Sciatic nerve (tissue), 2 donors: ENCODE data around the gene GAST. TPM values are rescaled to one million over a fixed set of nuclear protein-coding genes. Genes with fewer than 3 reads are reported as not detected.
"Not testable (repeated sequence)": the region's sequence is repeated elsewhere in the genome, so short reads cannot be mapped to it uniquely, and the experiment has no call there.

ENCODE experiments used
- ATAC-seq: fragments of 200-7000 bp; cut with Tn5 transposase; one replicate; pipeline ENCODE4 v1.9.1; 2020; ENCODE audit warnings: mild to moderate bottlenecking, moderate library complexity
- DNase-seq: peaks from one replicate; pipeline ENCODE4 v3.0.0-alpha.2; 2020; ENCODE audit warnings: low spot score
- intact Hi-C: fragments of 100-400 bp; cut with DNase I; formaldehyde crosslinking; loops from one replicate; pipeline ENCODE4 v1.14.2; 2022
- total RNA-seq: library from RNA; stranded (reverse); fragmentation: NEBNext Ultra II Directional; extraction: Animal tissue kit (Norgen Biotek cat#: 25700); gene quantifications from one replicate; pipeline ENCODE4 v1.2.1, GENCODE V29; 2021
- donor health status: DM: no; HTN: no; CAD: no.
- donor health status: DM: no; HTN: no; CAD: no.

GAST gene, protein sequence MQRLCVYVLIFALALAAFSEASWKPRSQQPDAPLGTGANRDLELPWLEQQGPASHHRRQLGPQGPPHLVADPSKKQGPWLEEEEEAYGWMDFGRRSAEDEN
- total RNA-seq, result not detected

DNA sequence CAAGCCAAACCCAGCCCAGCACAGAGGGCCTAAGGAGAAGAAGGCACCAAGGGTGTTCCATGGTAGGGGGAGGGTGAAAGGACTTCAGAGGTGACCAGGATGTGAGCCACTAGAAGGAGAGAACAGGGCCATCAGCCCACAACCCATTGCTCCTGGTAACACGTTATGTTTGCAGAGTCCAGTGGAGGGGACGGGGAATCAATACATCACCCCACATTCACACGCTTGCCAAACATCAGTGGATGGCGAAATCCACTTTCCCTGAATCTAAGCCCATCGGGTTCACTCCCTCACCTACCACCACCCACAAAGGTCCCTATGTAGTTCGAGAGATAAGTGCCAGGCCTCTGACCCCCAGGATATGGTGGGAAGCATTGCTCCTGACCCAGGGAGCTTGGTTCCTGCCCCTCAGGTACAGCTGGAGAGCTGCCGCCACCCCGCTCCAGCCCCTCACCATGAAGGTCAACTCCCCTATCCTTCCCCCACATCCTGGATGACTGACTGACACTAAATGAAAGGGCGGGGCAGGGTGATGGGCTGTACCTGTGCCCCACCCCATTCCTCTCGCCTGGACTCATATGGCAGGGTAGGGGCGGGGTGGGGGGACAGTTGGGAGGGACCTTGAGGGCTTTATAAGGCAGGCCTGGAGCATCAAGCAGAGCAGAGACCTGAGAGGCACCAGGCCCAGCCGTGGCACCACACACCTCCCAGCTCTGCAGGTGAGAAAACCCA is at the start of gene GAST:
Gene GAST (plus strand): TSS at position 663 of the 732 bp plus-strand sequence. CDS start 3,106 bp downstream, outside the sequence.
- ATAC-seq (no peak), DNase-seq (no peak)
- intact Hi-C loops, result no loop called here

DNA sequence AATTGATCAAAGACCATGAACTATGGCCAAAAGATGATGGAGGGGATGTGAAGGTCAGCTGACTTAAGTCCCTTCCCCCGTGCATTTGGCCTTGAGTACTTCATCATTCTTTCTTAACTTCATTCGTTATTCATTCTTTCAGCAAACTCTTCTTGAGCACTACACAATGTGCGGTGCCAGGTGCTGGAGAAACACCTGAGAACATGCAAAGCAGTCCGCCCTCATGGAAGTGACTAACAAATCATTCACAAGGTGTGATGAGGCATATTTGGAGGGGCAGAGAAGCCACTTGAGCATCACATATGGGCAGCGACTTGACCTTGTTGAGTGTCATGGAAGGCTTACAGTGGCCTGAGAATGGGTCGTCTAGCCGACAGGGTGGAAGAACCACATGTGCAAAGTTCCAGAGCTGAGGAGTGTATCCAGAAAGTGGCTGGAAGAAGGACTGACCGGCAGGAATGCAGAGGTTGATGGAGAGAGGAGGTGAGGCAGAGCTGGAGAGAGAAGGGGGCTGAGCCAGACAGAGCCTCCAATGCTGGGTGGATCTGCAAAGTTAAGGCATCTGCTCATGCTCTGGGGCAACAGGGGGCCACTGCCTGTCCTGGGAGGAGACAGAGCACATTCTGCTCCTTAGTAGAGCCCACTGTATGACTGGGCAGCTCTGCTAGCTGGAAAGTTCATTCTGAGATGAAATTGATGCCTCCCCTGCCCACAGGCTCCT is 48.5 kb upstream of the GAST start:
- intact Hi-C loops, result loop anchor here (2.0 to 5.0 kb wide), 2 partner anchors 15 to 756 kb away; no protein-coding TSS in a partner anchor
- no peak for ATAC-seq
- no peak for DNase-seq

DNA sequence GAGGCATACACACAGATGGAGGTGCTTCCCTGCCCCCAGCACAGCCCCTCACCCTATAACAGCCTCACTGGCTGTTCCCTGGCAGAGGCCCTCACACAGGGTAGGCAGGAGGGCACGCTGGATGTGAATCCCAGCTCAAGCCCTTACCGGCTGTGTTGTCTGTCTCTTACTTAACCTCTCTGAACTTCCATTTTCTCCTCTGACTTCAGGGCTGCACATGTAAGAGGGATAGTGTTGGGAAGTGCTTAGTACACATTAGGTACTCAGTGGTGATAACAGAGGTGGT is 48.0 kb upstream of the GAST start:
- intact Hi-C loops, result loop anchor here (5.0 kb wide), 1 partner anchor 757 kb away; no protein-coding TSS in a partner anchor
- ATAC-seq (no peak), DNase-seq (no peak)

DNA sequence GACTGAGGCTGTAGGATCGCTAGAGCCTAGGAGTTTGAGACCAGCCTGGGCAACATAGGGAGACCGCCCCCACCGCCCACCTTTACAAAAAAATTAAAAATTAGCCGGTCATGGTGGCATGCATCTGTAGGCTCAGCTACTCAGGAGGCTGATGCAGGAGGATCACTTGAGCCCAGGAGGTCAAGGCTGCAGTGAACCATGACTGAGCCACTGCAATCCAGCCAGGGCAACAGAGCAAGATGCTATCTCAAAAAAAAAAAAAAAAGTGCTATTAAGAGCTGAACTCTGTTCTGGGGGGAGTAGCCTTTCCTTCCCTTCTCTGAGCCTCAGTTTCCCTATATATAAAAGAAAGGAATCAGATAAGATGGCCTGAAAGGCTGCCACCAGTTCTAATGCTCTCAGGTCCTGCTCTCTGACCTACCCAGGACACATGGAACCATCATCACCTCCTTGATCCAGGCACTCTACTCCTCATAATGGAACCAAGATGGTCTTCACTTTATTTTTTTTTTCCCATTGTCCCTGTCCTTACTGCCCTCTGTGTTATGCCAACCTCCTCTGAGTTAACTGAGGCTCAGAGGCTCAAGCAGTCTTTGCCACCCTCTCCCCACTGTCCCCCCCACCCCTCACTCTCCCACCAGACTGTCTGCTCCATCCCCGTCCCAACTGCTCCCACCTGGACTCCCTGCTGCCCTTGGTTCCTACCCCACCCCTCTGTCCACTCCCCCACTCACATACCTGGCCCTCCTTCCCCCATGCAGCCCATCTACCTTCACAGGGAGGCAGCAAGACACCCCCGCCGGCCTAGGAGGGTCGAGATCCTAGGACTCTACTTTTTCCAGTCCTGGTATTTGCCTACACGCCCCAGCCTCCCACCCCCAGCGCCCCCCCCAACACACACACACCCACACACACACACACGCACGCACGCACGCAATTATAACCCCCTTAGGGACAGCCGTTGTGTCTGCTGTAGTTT is 47.3 kb upstream of the GAST start:
- intact Hi-C loops, result loop anchor here (5.0 kb wide), 1 partner anchor 758 kb away; no protein-coding TSS in a partner anchor
- DNase-seq, result no peak
- no peak for ATAC-seq

DNA sequence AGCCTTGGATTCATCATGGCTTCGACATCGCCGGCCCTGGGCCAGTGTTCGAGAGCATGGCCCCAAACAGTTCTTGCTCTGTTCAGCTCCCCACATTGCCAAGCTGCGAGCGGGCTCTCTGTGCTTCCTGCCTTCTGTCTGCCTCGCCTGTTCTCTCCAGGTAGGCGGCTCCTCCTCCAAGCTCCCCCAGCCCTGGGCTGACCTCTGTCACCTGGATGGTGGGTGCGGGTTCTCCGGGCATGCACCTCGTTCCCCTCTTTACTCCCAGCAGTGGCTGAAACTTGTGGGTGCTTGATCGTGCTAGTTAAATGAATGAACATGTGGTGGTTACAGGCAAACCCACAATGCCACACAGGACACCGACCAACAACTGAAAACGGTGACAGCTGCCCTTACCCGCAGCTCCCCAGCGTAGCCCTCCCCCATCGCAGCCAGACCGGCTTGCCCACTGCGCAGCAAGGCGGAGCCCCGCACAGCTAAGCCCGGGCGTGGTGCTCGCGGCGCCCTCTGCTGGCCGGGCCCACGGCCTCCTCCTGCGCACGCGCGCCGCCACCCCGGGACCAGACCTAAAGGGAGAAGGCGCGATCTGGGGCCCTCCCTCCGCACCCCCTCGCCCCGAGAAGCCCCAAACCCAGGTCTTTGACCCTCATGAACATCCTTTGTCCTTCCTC is 46.4 kb upstream of the GAST start:
- intact Hi-C loops, result no loop called here
- DNase-seq (peak; percentile 93), ATAC-seq (peak; percentile 95)

DNA sequence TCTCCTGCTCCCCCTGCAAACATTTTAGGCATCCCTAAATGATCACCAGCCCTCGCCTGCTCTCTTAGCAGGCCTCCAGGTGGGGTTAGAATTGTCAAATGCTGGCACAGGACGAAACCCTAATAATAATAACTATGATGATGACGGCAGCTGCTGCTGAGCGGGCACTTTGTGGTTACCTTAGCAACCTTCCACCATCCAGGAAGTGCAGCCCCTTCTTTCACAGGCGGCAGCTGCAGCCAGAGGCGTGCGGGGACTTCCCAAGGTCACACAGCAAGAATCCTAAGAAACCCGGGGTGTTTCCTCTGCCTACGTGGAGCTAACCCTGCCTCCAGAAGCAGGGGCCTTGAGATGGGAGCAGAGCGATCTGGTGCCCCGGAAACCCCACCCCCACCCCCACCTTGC is 45.9 kb upstream of the GAST start:
- no peak for DNase-seq
- ATAC-seq, result peak; percentile 31
- intact Hi-C loops, result no loop called here

DNA sequence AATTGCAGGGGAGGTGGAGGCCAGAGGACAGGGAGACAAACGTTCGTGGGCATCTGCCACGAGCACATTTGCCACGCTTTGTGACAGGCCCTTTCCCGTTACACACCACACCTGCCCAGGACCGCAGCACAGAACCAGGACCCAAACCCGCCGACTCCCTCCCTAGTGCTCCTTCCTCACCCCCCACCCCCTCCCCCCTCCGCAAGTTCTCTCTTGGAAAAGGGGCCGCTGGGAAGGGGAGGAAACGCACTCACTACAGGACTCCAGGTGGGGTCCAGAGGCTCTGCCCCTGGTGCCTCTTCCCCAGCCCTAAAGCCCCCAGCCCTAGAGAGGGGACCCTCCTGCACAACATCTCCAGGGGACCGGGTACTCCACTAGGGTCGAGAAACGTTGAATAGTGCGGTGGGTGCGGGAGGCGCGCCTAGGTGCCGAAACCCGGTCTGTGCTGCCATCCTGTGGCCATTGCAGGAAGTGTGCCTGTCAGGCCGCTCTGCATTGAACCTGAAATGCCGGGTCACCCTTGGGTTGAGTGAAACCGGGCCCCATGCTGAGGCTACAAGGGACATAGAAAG is 45.3 kb upstream of the GAST start:
- DNase-seq, result peak; percentile 94
- ATAC-seq, result peak; percentile 87
- intact Hi-C loops, result no loop called here

DNA sequence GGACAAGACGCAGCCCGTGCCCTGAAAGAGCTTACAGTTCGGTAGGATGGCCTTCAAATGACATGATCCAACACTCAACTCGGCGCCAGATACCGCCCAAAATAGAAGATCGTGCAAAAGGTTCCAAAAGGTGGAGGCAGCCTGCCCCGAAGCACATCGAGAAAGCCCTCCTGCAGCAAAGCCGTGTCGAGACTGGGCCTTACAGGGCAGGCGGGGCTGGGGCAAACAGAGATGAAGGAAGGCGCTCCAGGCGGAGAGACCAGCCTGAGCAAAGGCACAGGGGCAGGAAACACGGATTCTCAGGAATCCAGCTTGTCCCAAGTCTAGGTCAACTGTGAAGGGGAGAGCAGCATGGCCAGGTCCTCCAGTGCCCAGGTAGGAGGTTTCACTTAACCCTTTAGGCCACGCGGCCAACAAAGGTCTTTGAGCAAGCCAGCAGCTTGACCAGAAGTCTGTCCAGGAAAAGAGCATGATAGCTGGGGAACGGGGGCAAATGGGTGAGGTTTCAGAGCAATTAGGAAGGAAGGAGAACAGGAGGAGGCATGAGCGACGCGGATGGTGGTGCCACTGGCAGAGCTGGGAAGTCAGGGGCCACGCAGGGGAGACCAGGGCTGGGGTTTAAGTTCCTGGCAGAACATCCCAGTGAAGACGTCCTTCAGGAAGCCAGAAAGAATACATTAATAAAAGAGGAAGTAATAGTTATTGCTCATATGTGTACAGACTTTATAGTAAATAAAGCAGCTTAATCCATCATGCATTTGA is 44.7 kb upstream of the GAST start:
- intact Hi-C loops, result no loop called here
- DNase-seq, result no peak

DNA sequence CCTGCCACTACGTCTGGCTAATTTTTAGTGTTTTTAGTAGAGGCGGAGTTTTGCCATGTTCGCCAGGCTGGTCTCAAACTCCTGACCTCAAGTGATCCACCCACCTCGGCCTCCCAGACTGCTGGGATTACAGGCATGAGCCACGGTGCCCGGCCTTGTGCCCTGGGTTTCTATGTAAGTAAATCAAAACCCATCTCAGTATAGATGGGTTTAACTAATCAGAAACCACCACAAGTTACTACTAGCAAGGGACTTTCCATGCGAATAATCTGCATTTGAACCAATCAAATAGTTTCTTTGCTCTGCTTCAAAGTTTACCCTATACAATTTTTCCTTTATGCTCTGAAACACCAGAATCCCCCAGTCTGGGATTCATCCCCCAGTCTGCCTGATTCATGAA is 40.0 kb upstream of the GAST start:
- intact Hi-C loops, result no loop called here
- DNase-seq (no peak), ATAC-seq (no peak)

More for the DNA sequence above, 44.7 kb upstream of the GAST start:
- no peak for ATAC-seq

DNA sequence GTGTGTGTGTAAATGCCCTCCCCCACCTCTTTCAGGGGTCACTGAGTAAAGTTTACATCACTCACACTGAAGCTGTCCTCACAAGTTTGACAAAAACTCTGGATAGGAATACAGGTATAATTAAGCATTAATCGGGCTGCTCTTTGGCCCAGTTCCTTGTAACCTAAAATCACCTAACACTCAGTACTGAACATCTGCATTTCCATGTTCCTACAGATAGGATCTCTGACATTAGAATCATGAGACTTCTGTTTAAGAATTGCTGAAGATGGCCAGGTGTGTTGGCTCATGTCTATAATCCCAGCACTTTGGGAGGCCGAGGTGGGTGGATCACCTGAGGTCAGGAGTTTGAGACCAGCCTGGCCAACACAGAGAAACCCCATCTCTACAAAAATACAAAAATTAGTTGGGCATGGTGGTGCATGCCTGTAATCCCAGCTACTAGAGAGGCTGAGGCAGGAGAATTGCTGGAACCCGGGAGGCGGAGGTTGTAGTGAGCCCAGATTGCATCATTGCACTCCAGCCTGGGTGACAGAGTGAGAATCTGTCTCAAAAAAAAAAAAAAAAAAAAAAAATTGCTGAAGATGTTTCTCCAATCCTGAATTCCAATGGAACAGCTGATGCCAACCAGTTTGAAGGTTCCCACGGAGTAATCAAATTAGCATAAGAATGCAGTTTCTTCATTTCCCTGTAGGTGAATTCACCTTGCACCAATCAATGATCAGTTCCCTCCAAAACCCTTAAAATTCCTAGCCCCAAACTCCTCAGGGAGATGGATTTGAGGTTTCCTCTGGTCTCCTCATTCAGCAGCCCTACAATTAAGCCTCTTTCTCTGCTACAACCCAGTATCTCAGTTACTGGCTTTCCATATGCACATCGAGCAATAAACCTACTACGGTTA is 36.7 kb upstream of the GAST start:
- ATAC-seq, intact Hi-C loops: not testable (repeated sequence)

DNA sequence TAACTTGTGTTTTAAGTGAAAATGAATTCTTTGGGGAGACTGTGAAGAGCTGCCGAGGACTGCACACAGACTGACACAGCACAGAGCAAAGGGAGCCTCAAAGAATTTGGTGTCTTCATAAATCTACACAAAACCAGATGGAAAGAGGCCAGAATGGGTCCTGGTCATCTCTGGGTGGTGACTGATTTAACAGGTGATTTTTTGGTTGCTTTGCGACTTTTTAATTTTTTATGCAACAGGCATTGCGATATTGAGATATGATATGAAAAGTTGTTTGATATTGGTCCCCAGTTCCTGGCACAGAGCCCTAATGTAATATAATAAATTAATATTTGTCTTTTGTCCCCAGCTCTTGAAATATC is 36.1 kb upstream of the GAST start:
- ATAC-seq, result no peak
- intact Hi-C loops, result no loop called here

More for the DNA sequence above, 36.7 kb upstream of the GAST start:
- DNase-seq, result not testable (repeated sequence)

DNA sequence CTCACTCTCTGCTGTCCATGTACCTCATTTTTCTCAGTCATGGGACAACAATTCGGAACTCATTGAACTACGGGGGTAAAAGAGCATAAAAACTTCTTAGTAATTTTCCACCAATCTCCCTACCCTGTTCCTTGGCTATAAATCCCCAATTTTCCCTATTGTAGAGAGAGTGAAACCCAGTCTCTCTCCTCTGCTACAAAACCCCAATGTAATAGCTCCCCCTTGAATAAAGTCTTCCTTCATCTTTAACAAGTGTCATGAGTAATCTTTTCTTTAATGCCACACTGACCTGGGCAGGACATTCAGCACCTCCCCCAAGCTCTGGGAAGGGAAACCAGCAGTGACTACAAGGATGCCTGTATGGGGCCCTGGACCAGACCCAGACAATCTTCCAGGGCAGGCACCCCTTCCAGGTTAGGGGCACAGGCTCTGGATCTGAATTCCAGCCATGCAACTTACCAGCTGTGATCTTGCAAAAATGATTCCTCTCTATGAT is 33.7 kb upstream of the GAST start:
- ATAC-seq, result no peak
- DNase-seq, result no peak
- intact Hi-C loops, result no loop called here

More for the DNA sequence above, 36.1 kb upstream of the GAST start:
- no peak for DNase-seq

DNA sequence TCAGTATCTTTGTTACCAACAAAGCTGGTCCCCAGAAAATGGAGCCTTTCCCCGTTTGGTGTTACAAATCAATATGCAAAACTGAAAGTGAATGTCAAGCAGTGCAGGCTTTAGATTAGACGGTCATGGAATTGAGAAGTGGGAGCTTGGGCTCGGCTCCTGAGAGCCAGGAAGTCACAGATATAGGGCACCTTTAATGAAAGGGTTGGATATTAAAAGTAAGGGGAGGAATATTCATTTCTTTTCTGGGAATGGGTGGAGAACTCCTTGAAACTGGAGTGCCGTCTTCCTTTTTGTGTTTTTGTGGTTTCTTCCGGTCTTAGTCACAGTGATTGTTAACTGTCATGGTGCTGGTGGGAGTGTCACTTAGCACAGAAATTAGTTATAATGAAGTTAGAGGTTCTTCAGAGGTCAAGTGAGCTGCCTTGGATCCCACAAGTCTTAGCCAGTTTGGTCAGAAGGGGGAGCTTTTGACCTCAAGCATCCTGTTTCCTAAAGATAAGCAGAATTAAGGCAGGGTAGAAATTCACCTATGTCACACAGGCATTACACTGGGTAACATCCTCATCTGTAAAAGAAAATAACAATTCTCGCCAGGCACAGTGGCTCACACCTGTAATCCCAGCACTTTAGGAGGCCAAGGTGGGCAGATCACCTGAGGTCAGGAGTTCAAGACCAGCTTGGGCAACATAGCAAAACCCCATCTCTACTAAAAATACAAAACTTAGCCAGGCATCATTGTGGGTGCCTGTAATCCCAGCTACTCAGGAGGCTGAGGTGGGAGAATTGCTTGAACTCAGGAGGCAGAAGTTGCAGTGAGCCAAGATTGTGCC is 33.0 kb upstream of the GAST start:
- no peak for DNase-seq

DNA sequence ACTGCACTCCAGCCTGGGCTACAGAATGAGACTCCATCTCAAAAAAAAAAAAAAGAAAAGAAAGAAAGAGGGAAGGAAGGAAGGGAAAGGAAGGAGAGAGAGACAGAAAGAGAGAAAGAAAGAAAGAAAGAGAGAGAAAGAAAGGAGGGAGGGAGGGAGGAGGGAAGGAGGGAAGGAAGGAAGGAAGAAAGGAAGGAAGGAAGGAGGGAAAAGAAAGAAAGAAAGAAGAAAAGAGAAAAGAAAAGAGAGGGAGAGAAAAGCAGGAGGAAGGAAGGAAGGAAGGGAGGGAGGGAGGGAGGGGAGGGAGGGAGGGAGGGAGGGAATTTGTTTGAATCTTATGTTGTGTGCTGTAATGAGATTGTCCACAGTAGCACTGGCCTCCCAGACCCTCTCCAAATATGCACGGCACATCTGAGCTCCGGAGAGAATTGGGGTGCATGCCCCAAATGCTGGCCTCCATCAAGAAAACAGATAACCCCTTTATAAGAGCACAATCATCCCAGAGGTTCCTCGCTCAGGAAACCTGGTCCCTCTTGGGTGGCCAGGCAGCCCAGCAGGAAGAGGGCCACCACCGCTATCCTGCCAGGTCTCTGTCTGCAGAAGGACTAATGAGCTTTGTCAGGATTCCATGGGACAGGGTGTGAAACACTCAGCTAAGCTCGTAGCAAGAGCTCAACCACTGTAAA is 32.2 kb upstream of the GAST start:
- intact Hi-C loops, result no loop called here
- no peak for DNase-seq
- ATAC-seq, result no peak

More for the DNA sequence above, 33.0 kb upstream of the GAST start:
- intact Hi-C loops, result no loop called here
- ATAC-seq, result peak; percentile 43

DNA sequence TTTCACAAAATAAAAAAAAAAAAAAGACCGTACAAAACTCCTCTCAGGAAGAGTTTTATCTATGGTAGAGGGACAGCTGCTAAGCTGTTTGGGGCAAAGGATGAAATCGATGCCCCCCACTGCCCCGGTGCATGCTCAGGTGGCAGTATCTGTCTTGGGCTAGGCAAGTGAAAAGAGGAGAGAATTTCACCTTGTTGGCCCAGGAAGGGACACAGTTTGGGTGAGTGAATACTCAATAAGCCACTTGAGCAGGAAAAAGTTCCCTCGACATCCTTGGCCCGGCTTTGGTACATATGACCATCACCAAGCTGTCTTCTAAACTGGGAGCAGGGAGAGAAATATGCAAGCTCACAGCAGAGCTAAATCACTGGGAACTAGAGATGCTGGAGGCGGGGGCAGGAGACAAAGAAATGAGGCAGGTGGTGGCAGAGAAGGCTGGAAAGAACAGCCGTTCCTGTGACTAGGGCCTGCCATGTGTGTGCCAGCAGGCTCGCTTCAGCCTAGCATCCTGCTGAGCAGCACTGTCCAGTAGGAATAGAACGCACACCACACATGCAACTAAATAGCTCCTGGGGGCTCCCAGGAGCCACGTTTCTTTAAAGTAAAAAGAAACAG is 31.6 kb upstream of the GAST start:
- ATAC-seq (no peak), DNase-seq (no peak)
- intact Hi-C loops, result no loop called here
